HEK293T (cell line): ENCODE data around the gene LCP1.

ENCODE experiments used
- BHLHE40 ChIP-seq: fragments of 450-650 bp; IDR thresholded peaks from 2 replicates; pipeline ENCODE4 v1.6.1; 2016; ENCODE audit warnings: mild to moderate bottlenecking, moderate library complexity, borderline replicate concordance
- ELF4 ChIP-seq: fragments of 450-650 bp; IDR thresholded peaks from 2 replicates; pipeline ENCODE4 v1.6.1; 2017; ENCODE audit warnings: antibody characterized with exemption
- FOXA1 ChIP-seq: fragments of 450-650 bp; IDR thresholded peaks from 2 replicates; pipeline ENCODE4 v1.6.1; 2016; ENCODE audit warnings: mild to moderate bottlenecking
- FOXM1 ChIP-seq: fragments of 450-650 bp; IDR thresholded peaks from 2 replicates; pipeline ENCODE4 v1.6.1; 2017; ENCODE audit warnings: mild to moderate bottlenecking, borderline replicate concordance
- HDGF ChIP-seq: fragments of 450-650 bp; IDR thresholded peaks from 2 replicates; pipeline ENCODE4 v1.6.1; 2017; ENCODE audit warnings: antibody characterized with exemption, borderline replicate concordance
- LEF1 ChIP-seq: fragments of 450-650 bp; IDR thresholded peaks from 2 replicates; pipeline ENCODE4 v1.6.1; 2017; ENCODE audit warnings: mild to moderate bottlenecking, borderline replicate concordance
- SUZ12 ChIP-seq: fragments of 450-650 bp; IDR thresholded peaks from 2 replicates; pipeline ENCODE4 v1.6.1; 2016; ENCODE audit warnings: mild to moderate bottlenecking
- TARDBP ChIP-seq: fragments of 450-650 bp; IDR thresholded peaks from 2 replicates; pipeline ENCODE4 v1.6.1; 2016
- ZNF384 ChIP-seq: fragments of 450-650 bp; IDR thresholded peaks from 2 replicates; pipeline ENCODE4 v1.6.1; 2016

DNA sequence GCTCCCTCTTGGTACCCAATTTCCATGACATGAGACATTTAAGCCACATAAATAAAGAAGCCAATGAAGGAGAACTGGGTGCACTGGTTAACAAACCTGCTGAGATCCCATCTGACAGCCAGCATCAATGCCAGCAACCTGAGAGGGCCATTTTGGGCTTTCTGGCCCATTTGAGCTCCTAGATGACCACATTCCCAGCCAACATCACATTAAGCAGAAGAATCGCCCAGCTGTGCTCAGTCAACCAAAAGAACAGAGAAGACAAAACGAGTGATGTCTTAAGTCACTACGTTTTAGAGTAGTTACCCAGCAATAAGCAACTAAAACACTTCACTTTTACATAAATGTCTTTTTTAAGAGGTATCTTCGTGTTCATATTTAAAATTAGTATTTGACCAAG, 21.9 kb downstream of the LCP1 start:
- TF ChIP-seq ELF4 (no peak), TARDBP (no peak), FOXA1 (no peak), BHLHE40 (no peak), FOXM1 (no peak), SUZ12 (no peak), HDGF (no peak), LEF1 (no peak), ZNF384 (no peak)
